Stimulated activated CD4-positive, alpha-beta T cell treated with anti-CD3 and anti-CD28 coated beads, TNF-alpha, amount 100 ng/mL, for 48 hours (primary cell): Measurements from ENCODE around the gene CLMP.

ENCODE experiments used
- DNase-seq, 3 donors: peaks; one replicate each; pipeline ENCODE4 v3.0.0-alpha.2; 2020; ENCODE audit warnings: low read depth in 3 of 3

CLMP gene

GRCh38 chr11:123190518-123190917, 4.5 kb downstream of the CLMP start:
- DNase-seq: no peak

- DNase-seq: no peak
Observed at GRCh38 chr11:123188508-123189165, 6.4 kb downstream of the CLMP start.

- DNase-seq: no peak
Observed at GRCh38 chr11:123187665-123188507, 7.2 kb downstream of the CLMP start.

DNA sequence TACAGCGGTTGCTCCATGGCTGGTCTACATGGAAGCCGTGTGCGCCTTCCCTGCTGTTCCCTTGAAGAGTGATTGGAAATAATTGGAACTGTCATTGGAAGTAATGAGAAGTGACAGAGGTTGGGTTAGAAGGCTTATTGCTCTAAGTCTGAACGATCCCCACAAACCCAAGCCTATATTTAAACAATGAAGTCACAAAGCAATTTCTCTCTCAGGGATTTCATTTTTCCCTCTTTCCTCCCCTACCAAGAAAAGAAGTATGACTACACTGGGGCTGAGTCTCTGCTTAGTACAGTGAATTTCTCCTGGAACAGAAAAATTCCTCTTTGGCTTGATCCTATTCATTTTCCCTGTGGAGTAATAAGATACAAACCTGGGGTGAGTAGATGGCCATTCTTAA, 7.8 kb downstream of the CLMP start:
- no peak for DNase-seq

DNA sequence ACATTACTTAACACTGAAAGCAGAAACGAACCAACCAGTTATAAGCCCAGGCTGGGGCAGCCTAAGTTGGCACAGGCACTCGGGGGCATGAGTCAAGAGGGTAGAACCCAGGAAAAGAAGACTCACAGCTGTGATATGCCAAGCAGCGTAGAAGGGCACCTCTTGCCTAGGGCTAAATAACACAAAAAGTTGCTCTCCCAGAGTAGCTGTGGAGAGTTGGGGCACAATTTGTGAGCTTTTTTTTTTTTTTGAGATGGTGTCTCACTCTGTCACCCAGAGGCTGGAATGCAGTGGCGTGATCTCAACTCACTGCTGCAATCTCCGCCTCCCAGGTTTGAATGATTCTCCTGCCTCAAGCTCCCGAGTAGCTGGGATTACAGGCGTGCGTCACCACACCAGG, 8.8 kb downstream of the CLMP start:
- no peak for DNase-seq

DNA sequence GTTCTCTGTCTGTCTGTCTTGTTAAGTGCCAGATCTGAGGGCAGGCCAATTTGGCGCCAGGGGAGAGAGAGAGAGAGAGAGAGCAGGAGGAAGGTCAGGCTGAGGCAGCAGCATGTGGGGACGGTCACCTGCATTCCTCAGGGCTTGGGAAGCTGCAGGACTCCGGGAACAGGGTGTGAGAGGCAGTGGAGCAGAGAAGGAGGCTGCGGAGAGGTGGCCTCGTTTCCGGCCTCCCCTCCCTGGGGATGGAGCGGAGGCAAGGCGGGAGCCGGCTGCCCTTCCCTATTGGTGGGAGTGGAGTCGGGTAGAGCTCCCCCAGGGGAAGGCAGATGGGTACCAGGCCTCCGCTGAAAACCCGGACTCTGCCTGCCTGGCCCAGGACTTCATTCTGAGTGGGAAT, 9.7 kb downstream of the CLMP start:
- no peak for DNase-seq

GRCh38 chr11:123184531-123184930, 10.5 kb downstream of the CLMP start:
- DNase-seq: no peak

GRCh38 chr11:123183391-123184099, 11.5 kb downstream of the CLMP start:
- no peak for DNase-seq

DNA sequence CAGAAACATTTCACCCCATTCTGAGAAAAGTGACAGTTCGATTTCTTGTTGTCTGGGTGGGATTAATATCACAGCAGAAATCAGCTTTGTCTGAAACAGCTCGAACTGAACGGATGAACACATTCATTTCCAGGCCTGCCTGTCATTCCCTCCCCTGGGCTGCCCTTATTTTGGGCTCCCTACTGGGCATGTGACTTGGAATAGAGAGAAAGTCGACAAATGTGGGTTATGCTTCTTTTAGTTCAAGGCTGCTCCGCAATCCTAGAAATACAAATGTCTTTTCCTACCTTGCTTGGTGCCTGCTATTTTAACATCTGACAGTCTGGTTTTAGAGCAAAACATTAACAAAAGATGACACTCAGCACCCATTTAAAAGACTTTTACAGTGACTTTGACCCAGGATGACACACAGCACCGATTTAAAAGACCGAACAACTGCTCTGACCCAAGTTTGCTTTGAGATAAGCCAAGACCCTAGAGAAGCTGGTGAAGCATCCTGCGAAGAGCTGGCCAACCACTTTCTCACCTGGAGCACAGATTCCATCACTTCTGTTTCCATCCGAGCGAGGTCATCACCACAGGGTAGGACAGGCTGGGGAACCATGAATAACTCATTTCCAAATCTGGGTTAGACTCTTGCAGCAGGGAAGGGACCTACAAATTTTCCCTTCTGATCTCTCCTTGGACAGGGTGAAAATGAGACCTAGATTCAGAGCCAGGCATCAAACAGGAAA, 13.1 kb downstream of the CLMP start:
- no peak for DNase-seq

- no peak for DNase-seq
Observed at GRCh38 chr11:123181075-123181474, 14.0 kb downstream of the CLMP start.

DNA sequence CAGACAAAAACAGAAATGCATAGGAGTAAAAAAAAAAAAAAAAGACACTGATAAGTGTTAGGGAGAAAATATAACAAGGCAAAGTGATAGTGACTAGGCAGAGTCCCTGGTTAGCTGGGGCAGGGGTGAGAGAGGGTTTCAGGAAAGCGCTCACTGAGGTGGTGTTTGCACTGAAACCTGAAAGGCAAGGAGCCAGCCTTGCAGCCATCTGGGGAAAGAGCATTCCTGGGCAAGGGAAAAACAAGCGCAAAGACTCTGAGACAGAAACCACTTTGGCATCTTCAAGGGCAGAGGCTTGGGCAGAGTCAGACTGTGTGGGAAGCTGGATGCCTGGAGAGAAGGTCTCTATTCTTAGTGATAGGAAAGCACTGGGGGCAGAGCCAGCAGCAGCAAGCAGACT, 14.5 kb downstream of the CLMP start:
- no peak for DNase-seq

- no peak for DNase-seq
Observed at GRCh38 chr11:123180166-123180565, 14.9 kb downstream of the CLMP start.

- DNase-seq: no peak
Observed at GRCh38 chr11:123179586-123179985, 15.5 kb downstream of the CLMP start.

GRCh38 chr11:123178186-123178585, 16.9 kb downstream of the CLMP start:
- no peak for DNase-seq

- DNase-seq: no peak
Observed at GRCh38 chr11:123176785-123177184, 18.3 kb downstream of the CLMP start.

GRCh38 chr11:123174196-123175183, 20.6 kb downstream of the CLMP start:
- no peak for DNase-seq

GRCh38 chr11:123173856-123174186, 21.2 kb downstream of the CLMP start:
- no peak for DNase-seq

- no peak for DNase-seq
Observed at GRCh38 chr11:123173040-123173855, 21.8 kb downstream of the CLMP start.

DNA sequence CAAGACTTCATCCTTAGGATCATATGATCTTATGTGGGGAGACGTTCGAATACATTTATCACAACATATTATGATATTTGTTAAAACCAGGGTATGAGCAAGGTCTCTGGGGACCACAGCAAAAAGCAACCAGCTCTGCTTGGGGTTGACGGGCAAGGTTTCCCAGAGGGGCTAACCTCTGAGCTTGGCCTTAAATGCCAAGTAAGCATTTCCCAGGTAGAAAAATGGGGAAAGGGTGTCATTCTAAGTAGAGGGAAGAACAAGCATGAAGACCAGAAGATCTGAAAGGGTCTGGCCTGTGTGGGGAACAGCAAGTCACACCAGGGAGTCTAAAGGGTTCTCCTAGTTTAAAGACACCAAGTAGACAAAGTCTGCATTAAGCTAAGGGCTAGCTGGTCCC, 24.1 kb downstream of the CLMP start:
- no peak for DNase-seq

GRCh38 chr11:123169821-123170220, 25.2 kb downstream of the CLMP start:
- no peak for DNase-seq
